ENCODE data around the gene C4orf50. TPM values are rescaled to one million over a fixed set of nuclear protein-coding genes. Genes with fewer than 3 reads are reported as not detected.
"Not testable (repeated sequence)": the region's sequence is repeated elsewhere in the genome, so short reads cannot be mapped to it uniquely, and the experiment has no call there.

The C4orf50 gene
- polyA plus RNA-seq, 3 donors: not detected

GRCh38 chr4:5952975-5953951 is 65.0 kb downstream of the C4orf50 start:
- Histone ChIP-seq H3K9ac (ENCODE audit: insufficient read depth, low read length, poor library complexity, severe bottlenecking) (no peak overlapping the region), H4K20me1 (ENCODE audit: insufficient read depth, low read length) (no peaks in the 10 kb centered on the region), H3K27me3 (ENCODE audit: control insufficient read depth in 2 of 2, insufficient read depth in 2 of 2, low read length in 2 of 2) (no peaks in the 10 kb centered on the region), H3K27ac (ENCODE audit: low read depth in 1 of 2, low read length in 2 of 2) (no peak overlapping the region), H2AFZ (ENCODE audit: insufficient read depth, low read depth, low read length, poor library complexity, severe bottlenecking) (no peak overlapping the region), H3K9me3 (replicated peaks in 1 of 2; ENCODE audit: control insufficient read depth in 1 of 2, insufficient read depth in 1 of 2, low read length in 2 of 2) (peaks cover 0 to 2% of the 10 kb centered on the region in 2 donors), H3K4me3 (replicated peaks in 1 of 3; ENCODE audit: low read depth in 2 of 3, low read length in 3 of 3) (no peak overlapping the region), H3K36me3 (replicated peaks in 1 of 2; ENCODE audit: control insufficient read depth in 1 of 2, insufficient read depth in 2 of 2, low read length in 2 of 2) (no peaks in the 10 kb centered on the region), H3K4me2 (replicated peaks; ENCODE audit: extremely low read depth, low read length, poor library complexity, severe bottlenecking) (no peak overlapping the region), H3K79me2 (ENCODE audit: insufficient read depth, low read length) (no peaks in the 10 kb centered on the region), H3K4me1 (ENCODE audit: control insufficient read depth in 1 of 2, insufficient read depth in 2 of 2, low read length in 2 of 2) (no peaks in the 10 kb centered on the region)
- 91% methylated on average over 10 of the region's 13 CpGs for WGBS (ENCODE audit: insufficient coverage)
- no peak for DNase-seq
- no peak overlapping the region for H3K27ac Mint-ChIP-seq
- peaks cover 0 to 5% (median 1%) of the 10 kb centered on the region in 7 donors for H3K9me3 Mint-ChIP-seq
- H3K27me3 Mint-ChIP-seq (ENCODE audit: low read depth in 3 of 3): peaks cover 2 to 9% (median 8%) of the 10 kb centered on the region in 3 donors
- H3K4me1 Mint-ChIP-seq: no peaks in the 10 kb centered on the region
- no peak overlapping the region for H3K4me3 Mint-ChIP-seq
- no peaks in the 10 kb centered on the region for H3K36me3 Mint-ChIP-seq
- no peak for TF ChIP-seq CTCF (IDR thresholded peaks at IDR 0.05)
- intact Hi-C loops (cut with micrococcal nuclease): no loop called here

GRCh38 chr4:5952286-5952974 is 65.8 kb downstream of the C4orf50 start:
- Histone ChIP-seq H3K4me1 (ENCODE audit: control insufficient read depth in 1 of 2, insufficient read depth in 2 of 2, low read length in 2 of 2) (no peaks in the 10 kb centered on the region), H3K9ac (ENCODE audit: insufficient read depth, low read length, poor library complexity, severe bottlenecking) (no peak overlapping the region), H3K27me3 (ENCODE audit: control insufficient read depth in 2 of 2, insufficient read depth in 2 of 2, low read length in 2 of 2) (no peaks in the 10 kb centered on the region), H3K4me3 (replicated peaks in 1 of 3; ENCODE audit: low read depth in 2 of 3, low read length in 3 of 3) (no peak overlapping the region), H3K9me3 (replicated peaks in 1 of 2; ENCODE audit: control insufficient read depth in 1 of 2, insufficient read depth in 1 of 2, low read length in 2 of 2) (peaks cover 0 to 10% of the 10 kb centered on the region in 2 donors), H3K79me2 (ENCODE audit: insufficient read depth, low read length) (no peaks in the 10 kb centered on the region), H2AFZ (ENCODE audit: insufficient read depth, low read depth, low read length, poor library complexity, severe bottlenecking) (no peak overlapping the region), H3K27ac (ENCODE audit: low read depth in 1 of 2, low read length in 2 of 2) (no peak overlapping the region), H3K4me2 (replicated peaks; ENCODE audit: extremely low read depth, low read length, poor library complexity, severe bottlenecking) (no peak overlapping the region), H4K20me1 (ENCODE audit: insufficient read depth, low read length) (no peaks in the 10 kb centered on the region), H3K36me3 (replicated peaks in 1 of 2; ENCODE audit: control insufficient read depth in 1 of 2, insufficient read depth in 2 of 2, low read length in 2 of 2) (no peaks in the 10 kb centered on the region)
- no peak for TF ChIP-seq CTCF (IDR thresholded peaks at IDR 0.05)
- Mint-ChIP-seq H3K27ac (no peak overlapping the region), H3K4me1 (no peaks in the 10 kb centered on the region), H3K9me3 (peaks cover 4 to 12% (median 8%) of the 10 kb centered on the region in 7 donors), H3K36me3 (no peaks in the 10 kb centered on the region), H3K4me3 (no peak overlapping the region), H3K27me3 (ENCODE audit: low read depth in 3 of 3) (peaks cover 2 to 11% (median 8%) of the 10 kb centered on the region in 3 donors)
- 86% methylated on average over 16 of the region's 22 CpGs for WGBS (ENCODE audit: insufficient coverage)
- intact Hi-C loops (cut with micrococcal nuclease): no loop called here
- DNase-seq: no peak

GRCh38 chr4:5946653-5947052 is 71.6 kb downstream of the C4orf50 start:
- H4K20me1 ChIP-seq (ENCODE audit: insufficient read depth, low read length); H3K27ac ChIP-seq (ENCODE audit: low read depth in 1 of 2, low read length in 2 of 2); H3K36me3 Mint-ChIP-seq; H3K36me3 ChIP-seq (replicated peaks in 1 of 2; ENCODE audit: control insufficient read depth in 1 of 2, insufficient read depth in 2 of 2, low read length in 2 of 2); H3K27me3 ChIP-seq (ENCODE audit: control insufficient read depth in 2 of 2, insufficient read depth in 2 of 2, low read length in 2 of 2); H3K27ac Mint-ChIP-seq; H3K27me3 Mint-ChIP-seq (ENCODE audit: low read depth in 3 of 3); H3K4me3 ChIP-seq (replicated peaks in 1 of 3; ENCODE audit: low read depth in 2 of 3, low read length in 3 of 3); H3K9ac ChIP-seq (ENCODE audit: insufficient read depth, low read length, poor library complexity, severe bottlenecking); H3K4me1 Mint-ChIP-seq; H3K79me2 ChIP-seq (ENCODE audit: insufficient read depth, low read length); intact Hi-C loops (cut with micrococcal nuclease); H3K4me1 ChIP-seq (ENCODE audit: control insufficient read depth in 1 of 2, insufficient read depth in 2 of 2, low read length in 2 of 2); H2AFZ ChIP-seq (ENCODE audit: insufficient read depth, low read depth, low read length, poor library complexity, severe bottlenecking); DNase-seq; H3K4me3 Mint-ChIP-seq; H3K4me2 ChIP-seq (replicated peaks; ENCODE audit: extremely low read depth, low read length, poor library complexity, severe bottlenecking): not testable (repeated sequence)
- WGBS (ENCODE audit: insufficient coverage): 100% methylated on average over 2 of the region's 6 CpGs
- peaks cover 10 to 25% (median 18%) of the 10 kb centered on the region in 7 donors for H3K9me3 Mint-ChIP-seq
- peaks cover 11 to 30% of the 10 kb centered on the region in 2 donors for H3K9me3 ChIP-seq (replicated peaks in 1 of 2; ENCODE audit: control insufficient read depth in 1 of 2, insufficient read depth in 1 of 2, low read length in 2 of 2)
